Lung (tissue), 12 donors: ENCODE data around the gene SPSB1. TPM values are rescaled to one million over a fixed set of nuclear protein-coding genes. Genes with fewer than 3 reads are reported as not detected.
A peak's percentile ranks its signal among the peaks of the same experiment; 100 is the strongest.

Source experiments
- ATAC-seq: fragments of 200-7000 bp; cut with Tn5 transposase; one replicate; pipeline ENCODE4 v1.9.1; 2020; ENCODE audit warnings: moderate number of reproducible peaks; ENCODE audit not compliant: insufficient read depth, low FRiP score
- DNase-seq, 3 donors: peaks; one replicate each; pipeline ENCODE4 v3.0.0-alpha.2; 2013 to 2017
- H3K27ac ChIP-seq, 2 donors: one replicate each; pipeline ENCODE4 v1.5.1; 2013; ENCODE audit warnings: mild to moderate bottlenecking in 2 of 2, moderate library complexity in 2 of 2, control low read depth in 1 of 2, inconsistent platforms in 1 of 2, low read depth in 1 of 2, low read length in 1 of 2
- H3K27me3 ChIP-seq, 3 donors: one replicate each; pipeline ENCODE4 v1.5.1; 2013; ENCODE audit warnings: low read length in 2 of 3; ENCODE audit not compliant: control insufficient read depth in 3 of 3, insufficient read depth in 3 of 3
- H3K36me3 ChIP-seq, 4 donors: one replicate each; pipeline ENCODE4 v1.5.1; 2013; ENCODE audit warnings: low read length in 4 of 4, mild to moderate bottlenecking in 1 of 4, moderate library complexity in 1 of 4; ENCODE audit not compliant: control insufficient read depth in 4 of 4, insufficient read depth in 4 of 4
- H3K4me1 ChIP-seq, 5 donors: one replicate each; pipeline ENCODE4 v1.5.1; 2013; ENCODE audit warnings: low read length in 5 of 5, mild to moderate bottlenecking in 2 of 5, moderate library complexity in 1 of 5; ENCODE audit not compliant: control insufficient read depth in 5 of 5, insufficient read depth in 5 of 5
- H3K4me3 ChIP-seq: one replicate; pipeline ENCODE4 v1.5.1; 2013; ENCODE audit warnings: mild to moderate bottlenecking, control low read depth, moderate library complexity
- H3K9ac ChIP-seq, 2 donors: one replicate each; pipeline ENCODE4 v1.5.1; 2013; ENCODE audit warnings: low read length in 2 of 2, control low read depth in 1 of 2; ENCODE audit not compliant: insufficient read depth in 1 of 2
- H3K9me3 ChIP-seq, 4 donors: one replicate each; pipeline ENCODE4 v1.5.1; 2013; ENCODE audit warnings: low read length in 3 of 4, mild to moderate bottlenecking in 1 of 4, moderate library complexity in 1 of 4; ENCODE audit not compliant: control insufficient read depth in 4 of 4, insufficient read depth in 3 of 4
- CTCF ChIP-seq: IDR thresholded peaks from 2 replicates; pipeline ENCODE4 v1.5.1; 2012; ENCODE audit warnings: mild to moderate bottlenecking; ENCODE audit errors: control extremely low read depth, extremely low read depth
- WGBS, 2 donors: extraction: QIAGEN DNeasy Blood & Tissue Kit; methylation state at CpG; one replicate each; pipeline ENCODE4 v1.1.7; 2013; 5-methylcytosine and 5-hydroxymethylcytosine counted together
- polyA plus RNA-seq, 2 donors: library from polyadenylated mRNA; stranded (reverse); fragments of 200-250 nt; gene quantifications; one replicate each; pipeline ENCODE4 v1.2.1, GENCODE V29; 2013
- total RNA-seq, 2 donors: library from RNA; depleted of rRNA in 1 of 2; stranded (reverse); fragments of >200 nt in 1 of 2; gene quantifications; one replicate each; pipeline ENCODE4 v1.2.1, GENCODE V29; 2014 to 2021
- donor health status: control.
- donor health status: control.
- donor health status: Bipolar disorder and iron deficiency.
- donor health status: healthy.
- donor health status: DM: yes; HTN: yes; CAD: no.

Gene SPSB1
- total and polyA plus RNA-seq, 4 donors: 9.5 to 25.9 (median 21.6) TPM

GRCh38 chr1:9369964-9370788 lies 77.5 kb downstream of the SPSB1 start:
- Histone ChIP-seq H3K9me3 (no peaks in the 10 kb centered on the region), H3K4me3 (no peak overlapping the region), H3K27ac (no peak overlapping the region), H3K9ac (no peak overlapping the region), H3K27me3 (no peaks in the 10 kb centered on the region), H3K4me1 (peaks cover 0 to 17% (median 13%) of the 10 kb centered on the region in 5 donors), H3K36me3 (peaks cover 0 to 15% (median 2%) of the 10 kb centered on the region in 4 donors)
- no peak for ATAC-seq
- 92 to 94% methylated on average over 16 of the region's 16 CpGs for WGBS, 2 donors
- no peak for DNase-seq
- no peak for TF ChIP-seq CTCF

- H3K9me3 ChIP-seq: no peaks in the 10 kb centered on the region
Observed at GRCh38 chr1:9371391-9371935, 78.8 kb downstream of the SPSB1 start.

GRCh38 chr1:9371951-9372350 lies 79.3 kb downstream of the SPSB1 start:
- Histone ChIP-seq H3K9ac (no peak overlapping the region), H3K9me3 (no peaks in the 10 kb centered on the region), H3K36me3 (peaks cover 0 to 15% (median 2%) of the 10 kb centered on the region in 4 donors), H3K4me1 (peaks cover 0 to 23% (median 13%) of the 10 kb centered on the region in 5 donors), H3K27ac (peak overlapping the region in 1 of 2 donors; percentile 50), H3K27me3 (no peaks in the 10 kb centered on the region), H3K4me3 (no peak overlapping the region)
- 58 to 66% methylated on average over 5 of the region's 5 CpGs for WGBS, 2 donors
- DNase-seq (no peak), ATAC-seq (no peak)
- no peak for TF ChIP-seq CTCF

More at GRCh38 chr1:9371391-9371935, 78.8 kb downstream of the SPSB1 start:
- Histone ChIP-seq H3K36me3 (peaks cover 0 to 15% (median 2%) of the 10 kb centered on the region in 4 donors), H3K27ac (peak overlapping the region in 1 of 2 donors; percentile 57), H3K4me1 (peaks cover 0 to 21% (median 13%) of the 10 kb centered on the region in 5 donors), H3K27me3 (no peaks in the 10 kb centered on the region), H3K4me3 (no peak overlapping the region), H3K9ac (peak overlapping the region in 1 of 2 donors; percentile 52)
- ATAC-seq (peak; percentile 5), DNase-seq (peak; percentile 90 to 95 (median 93))
- WGBS, 2 donors: 48 to 65% methylated on average over 15 of the region's 15 CpGs
- no peak for TF ChIP-seq CTCF
